BE2C (cell line): ENCODE measurements around the gene MYL5.
"Not testable (repeated sequence)": the region's sequence is repeated elsewhere in the genome, so short reads cannot be mapped to it uniquely, and the experiment has no call there.

ENCODE experiments used
- DNase-seq: peaks from one replicate; pipeline ENCODE4 v3.0.0-alpha.2; 2020
- H3K27me3 ChIP-seq: fragments of 250-450 bp; sonication (Bioruptor Pico); 2 replicates; pipeline ENCODE4 v1.5.1; 2020; ENCODE audit warnings: mild to moderate bottlenecking
- H3K36me3 ChIP-seq: fragments of 250-450 bp; sonication (Bioruptor Pico); 2 replicates; pipeline ENCODE4 v1.5.1; 2020; ENCODE audit warnings: mild to moderate bottlenecking
- H3K4me1 ChIP-seq: fragments of 250-450 bp; sonication (Bioruptor Pico); 2 replicates; pipeline ENCODE4 v1.5.1; 2020
- H3K4me3 ChIP-seq: 2 replicates; pipeline ENCODE4 v1.5.1; 2011; ENCODE audit warnings: low read depth, low read length
- H3K9me3 ChIP-seq: fragments of 250-450 bp; sonication (Bioruptor Pico); 2 replicates; pipeline ENCODE4 v1.5.1; 2020
- TF ChIP-seq, protein P1 (sequence below): IDR thresholded peaks from 2 replicates; pipeline ENCODE4 v1.5.1; 2012; ENCODE audit warnings: mild to moderate bottlenecking, low read depth, low read length

MYL5 gene

DNA sequence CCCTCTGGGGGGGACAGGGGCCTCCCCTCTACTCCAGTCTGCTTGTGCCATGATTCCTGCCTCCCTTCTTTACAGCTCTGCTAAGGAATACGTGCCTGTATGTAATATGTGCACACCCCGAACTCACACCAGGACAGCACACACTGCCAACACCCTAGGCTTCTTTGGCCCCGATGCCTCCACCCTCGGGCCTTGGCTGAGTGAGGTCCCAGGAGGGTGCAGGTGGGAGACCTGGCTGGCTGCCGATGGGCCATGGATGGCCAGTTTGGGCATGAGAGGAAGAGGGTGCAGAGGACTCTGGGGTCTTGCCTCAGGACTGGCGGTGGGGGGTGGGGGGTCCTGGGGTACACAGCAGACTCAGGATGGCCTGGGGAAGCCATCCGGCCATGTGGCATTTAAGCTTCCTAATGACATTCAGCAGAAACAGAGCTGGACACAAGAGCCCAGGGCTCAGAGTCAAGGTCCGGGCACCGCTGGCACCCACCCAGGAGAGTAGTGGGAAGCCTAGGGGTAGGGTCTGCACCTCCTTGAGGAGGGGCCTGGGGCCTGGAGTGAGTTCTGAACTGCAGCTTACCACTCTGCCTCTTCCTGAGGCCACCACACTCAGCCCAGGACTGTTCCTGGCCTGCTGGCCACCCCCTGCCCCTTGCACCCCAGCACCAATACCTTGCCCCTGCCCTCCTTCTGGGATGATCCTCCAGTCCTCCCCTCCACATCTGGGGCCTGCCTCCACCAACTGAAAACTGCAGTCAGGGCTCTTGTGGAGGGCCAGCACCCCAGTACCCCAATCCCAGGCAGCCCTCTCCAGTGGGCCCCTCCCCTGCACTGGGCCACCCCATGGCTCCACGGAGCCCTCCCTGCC, 29.2 kb downstream of the MYL5 start:
- no peak for DNase-seq
- no peak overlapping the region for H3K4me3 ChIP-seq
- no peaks in the 10 kb centered on the region for H3K4me1 ChIP-seq
- H3K27me3 ChIP-seq: no peaks in the 10 kb centered on the region
- TF ChIP-seq, protein P1, sequence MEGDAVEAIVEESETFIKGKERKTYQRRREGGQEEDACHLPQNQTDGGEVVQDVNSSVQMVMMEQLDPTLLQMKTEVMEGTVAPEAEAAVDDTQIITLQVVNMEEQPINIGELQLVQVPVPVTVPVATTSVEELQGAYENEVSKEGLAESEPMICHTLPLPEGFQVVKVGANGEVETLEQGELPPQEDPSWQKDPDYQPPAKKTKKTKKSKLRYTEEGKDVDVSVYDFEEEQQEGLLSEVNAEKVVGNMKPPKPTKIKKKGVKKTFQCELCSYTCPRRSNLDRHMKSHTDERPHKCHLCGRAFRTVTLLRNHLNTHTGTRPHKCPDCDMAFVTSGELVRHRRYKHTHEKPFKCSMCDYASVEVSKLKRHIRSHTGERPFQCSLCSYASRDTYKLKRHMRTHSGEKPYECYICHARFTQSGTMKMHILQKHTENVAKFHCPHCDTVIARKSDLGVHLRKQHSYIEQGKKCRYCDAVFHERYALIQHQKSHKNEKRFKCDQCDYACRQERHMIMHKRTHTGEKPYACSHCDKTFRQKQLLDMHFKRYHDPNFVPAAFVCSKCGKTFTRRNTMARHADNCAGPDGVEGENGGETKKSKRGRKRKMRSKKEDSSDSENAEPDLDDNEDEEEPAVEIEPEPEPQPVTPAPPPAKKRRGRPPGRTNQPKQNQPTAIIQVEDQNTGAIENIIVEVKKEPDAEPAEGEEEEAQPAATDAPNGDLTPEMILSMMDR: no peak
- no peaks in the 10 kb centered on the region for H3K36me3 ChIP-seq
- H3K9me3 ChIP-seq: no peaks in the 10 kb centered on the region

DNA sequence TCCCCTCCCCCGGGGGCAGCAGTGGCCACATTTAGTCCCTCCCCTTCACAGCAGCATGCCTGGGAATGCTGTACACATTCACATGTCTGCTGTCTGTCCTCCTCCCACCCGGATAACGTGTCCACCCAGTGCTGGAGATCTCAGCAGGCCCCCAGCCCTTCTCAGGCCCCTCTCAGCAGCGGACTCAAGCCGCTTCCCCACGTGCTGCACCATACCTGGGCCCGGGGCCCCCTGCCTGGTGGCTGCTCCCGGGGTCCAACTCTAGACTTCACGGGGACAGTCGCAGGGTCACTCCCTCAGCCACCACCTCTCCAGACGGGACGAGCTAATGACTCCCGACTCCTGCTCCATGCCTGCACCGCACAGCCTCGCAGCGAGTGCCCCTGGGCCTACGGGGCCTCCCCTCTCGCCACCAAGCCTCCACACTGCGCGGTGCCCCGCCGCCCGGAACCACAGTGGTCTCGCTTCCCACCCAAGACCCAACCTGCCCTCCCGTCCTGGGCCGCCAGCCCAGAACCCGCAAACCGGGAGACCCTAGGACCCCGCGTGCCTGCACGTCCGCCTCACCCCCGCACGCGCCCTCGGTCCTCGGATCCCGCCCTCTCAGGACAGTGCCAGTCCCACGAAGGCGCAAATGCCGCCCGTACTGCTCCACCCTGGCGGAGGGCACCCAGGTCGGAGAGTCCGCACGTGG, 30.0 kb downstream of the MYL5 start:
- no peaks in the 10 kb centered on the region for H3K4me1 ChIP-seq
- no peaks in the 10 kb centered on the region for H3K9me3 ChIP-seq
- no peaks in the 10 kb centered on the region for H3K36me3 ChIP-seq
- H3K27me3 ChIP-seq: no peaks in the 10 kb centered on the region
- no peak for DNase-seq
- H3K4me3 ChIP-seq: no peak overlapping the region
- TF ChIP-seq, protein P1: no peak

DNA sequence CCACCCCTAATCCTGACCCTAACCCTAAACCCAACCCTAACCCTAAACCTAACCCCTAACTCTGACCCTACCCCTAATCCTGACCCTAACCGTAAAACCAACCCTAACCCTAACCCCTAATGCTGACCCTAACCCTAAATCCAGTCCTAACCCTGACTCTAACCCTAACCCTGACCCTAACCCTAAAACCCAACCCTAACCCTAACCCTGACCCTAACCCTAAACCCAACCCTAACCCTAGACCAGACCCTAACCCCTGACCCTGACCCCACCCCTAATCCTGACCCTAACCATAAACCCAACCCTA, 30.6 kb downstream of the MYL5 start:
- no peak for DNase-seq
- TF ChIP-seq, protein P1: no peak
- H3K9me3 ChIP-seq: no peaks in the 10 kb centered on the region
- peak overlapping the region; percentile 38 for H3K4me3 ChIP-seq
- H3K4me1 ChIP-seq: no peaks in the 10 kb centered on the region
- no peaks in the 10 kb centered on the region for H3K27me3 ChIP-seq
- H3K36me3 ChIP-seq: peaks cover under 1% of the 10 kb centered on the region; the same call in 1 of the 2 replicates

- TF ChIP-seq, protein P1: no peak
- H3K4me1 ChIP-seq: no peaks in the 10 kb centered on the region
Observed at GRCh38 chr4:705278-706082, 31.1 kb downstream of the MYL5 start, which contains the start of gene PCGF3. Gene PCGF3, plus strand, starts transcription at chr4:705832. Its CDS starts 27,849 bp downstream, at chr4:733681.

GRCh38 chr4:706083-706633, 31.8 kb downstream of the MYL5 start:
- not testable (repeated sequence) for H3K9me3 ChIP-seq, H3K27me3 ChIP-seq, DNase-seq, H3K36me3 ChIP-seq, H3K4me1 ChIP-seq
- peak overlapping the region; percentile 87 for H3K4me3 ChIP-seq

More at GRCh38 chr4:705278-706082, 31.1 kb downstream of the MYL5 start, which contains the start of gene PCGF3:
- peak within 1 kb of the TSS; percentile 87 for H3K4me3 ChIP-seq
- peaks cover 5% of the 10 kb centered on the region; the same call in 1 of the 2 replicates for H3K36me3 ChIP-seq
- H3K27me3 ChIP-seq: no peaks in the 10 kb centered on the region
- no peaks in the 10 kb centered on the region for H3K9me3 ChIP-seq
- peak; percentile 99 for DNase-seq
